ENCODE data around the gene PLEKHO1.
"Not testable (repeated sequence)": the region's sequence is repeated elsewhere in the genome, so short reads cannot be mapped to it uniquely, and the experiment has no call there.

The PLEKHO1 gene

DNA sequence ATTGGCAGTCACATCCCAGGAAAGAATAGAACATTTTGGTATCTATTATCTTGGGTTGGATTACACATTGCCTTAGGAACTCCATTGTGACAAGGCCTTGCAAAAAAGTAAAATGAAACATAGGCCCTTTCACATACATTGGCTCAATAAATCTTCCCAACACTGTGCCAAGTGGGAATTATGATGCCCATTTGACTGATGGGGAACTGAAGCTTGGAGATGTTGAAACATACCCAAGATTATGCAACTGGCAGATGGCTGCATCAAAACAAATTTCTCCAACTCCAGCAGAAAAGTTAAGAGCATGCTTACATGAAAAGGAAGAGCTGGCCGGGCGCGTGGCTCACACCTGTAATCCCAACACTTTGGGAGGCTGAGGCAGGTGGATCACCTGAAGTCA lies 26.9 kb downstream of the PLEKHO1 start:
- no peak for DNase-seq

DNA sequence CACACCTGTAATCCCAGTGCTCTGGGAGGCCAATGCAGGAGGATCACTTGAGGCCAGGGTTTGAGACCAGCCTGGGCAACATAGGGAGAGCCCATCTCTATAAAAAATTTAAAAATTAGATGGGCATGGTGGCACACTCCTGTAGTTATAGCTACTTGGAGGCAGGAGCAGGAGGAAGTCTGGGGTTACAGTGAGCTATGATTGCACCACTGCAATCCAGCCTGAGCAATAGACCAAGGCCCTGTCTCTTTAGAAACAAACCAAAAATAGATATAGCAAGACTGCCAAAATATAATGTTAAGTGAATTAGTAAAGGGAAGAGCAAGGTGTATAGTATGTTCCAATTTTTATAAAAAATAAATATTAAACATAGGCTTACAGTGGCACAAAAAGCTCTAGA lies 28.8 kb downstream of the PLEKHO1 start:
- no peak for DNase-seq

DNA sequence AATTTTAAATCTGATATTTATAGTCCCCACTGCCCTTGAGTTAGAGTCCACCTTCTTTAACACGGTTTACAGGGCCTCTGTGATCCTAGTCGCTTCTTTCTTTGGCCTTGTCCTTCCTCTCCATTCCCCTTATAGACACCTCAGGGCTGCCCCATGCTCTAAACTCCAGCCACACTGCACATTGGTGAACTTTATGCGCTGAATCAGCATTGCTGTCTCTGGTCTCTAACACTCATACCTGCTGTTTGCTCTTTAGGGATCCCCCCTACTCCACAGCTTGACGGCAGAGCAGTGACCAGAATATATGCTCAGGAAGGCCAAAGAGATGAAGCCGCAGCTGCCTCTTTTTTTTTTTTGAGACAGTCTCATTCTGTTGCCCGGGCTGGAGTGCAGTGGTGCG lies 30.2 kb downstream of the PLEKHO1 start:
- no peak for DNase-seq

DNA sequence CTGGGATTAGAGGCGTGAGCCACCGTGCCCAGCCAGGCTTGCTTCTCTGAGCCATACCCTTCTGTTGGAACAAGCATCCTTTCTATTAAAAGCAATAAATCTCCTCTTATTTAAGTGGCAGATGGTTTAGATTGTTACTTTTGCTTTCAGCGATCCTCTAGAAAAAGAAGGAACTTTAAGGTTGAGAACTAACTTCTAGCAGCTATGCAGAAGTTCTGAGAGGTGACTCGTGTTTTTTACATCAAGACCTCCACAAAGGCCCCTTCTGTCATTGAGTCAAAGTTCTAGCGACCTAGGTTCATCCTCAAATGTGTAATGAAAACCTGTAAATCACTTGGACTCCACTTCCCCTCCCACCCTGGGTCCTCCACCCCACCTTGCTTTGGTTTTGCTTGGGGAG lies 30.8 kb downstream of the PLEKHO1 start:
- DNase-seq: no peak

DNA sequence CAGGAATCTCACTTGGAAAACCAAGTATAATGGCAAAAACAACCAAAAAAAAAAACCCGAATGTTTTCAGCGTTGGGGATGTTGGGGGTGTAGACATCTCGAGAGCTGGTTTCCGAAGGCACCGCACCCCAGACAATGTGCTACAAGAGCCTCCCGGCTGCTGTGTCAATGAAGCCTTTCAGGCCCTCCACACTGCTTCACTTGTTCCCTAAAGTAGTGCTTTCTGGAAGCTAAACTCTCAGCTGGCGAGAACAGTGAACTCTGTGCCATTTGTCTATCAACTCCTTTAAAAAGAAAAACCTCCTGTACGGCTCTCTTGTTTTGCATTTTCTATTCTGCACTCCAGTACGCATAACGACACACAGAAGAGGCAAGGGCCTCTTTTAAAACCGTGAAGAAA lies 32.5 kb downstream of the PLEKHO1 start:
- DNase-seq: no peak

DNA sequence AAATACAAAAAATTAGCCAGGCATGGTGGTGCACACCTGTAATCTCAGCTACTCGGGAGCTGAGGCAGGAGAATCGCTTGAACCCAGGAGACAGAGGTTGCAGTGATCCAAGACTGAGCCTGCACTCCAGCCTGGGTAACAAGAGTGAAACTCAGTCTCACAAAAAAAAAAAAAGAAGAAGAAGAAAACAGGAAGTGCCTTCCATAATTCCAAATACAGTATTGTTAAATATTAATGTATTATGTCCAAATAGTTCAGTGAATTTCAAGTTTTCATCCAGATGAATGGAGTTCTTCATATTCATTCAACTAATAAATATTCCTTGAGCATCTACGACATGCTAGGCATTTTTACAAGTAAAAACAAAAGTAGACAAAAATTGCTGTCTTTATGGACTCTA lies 33.3 kb downstream of the PLEKHO1 start:
- DNase-seq: no peak

DNA sequence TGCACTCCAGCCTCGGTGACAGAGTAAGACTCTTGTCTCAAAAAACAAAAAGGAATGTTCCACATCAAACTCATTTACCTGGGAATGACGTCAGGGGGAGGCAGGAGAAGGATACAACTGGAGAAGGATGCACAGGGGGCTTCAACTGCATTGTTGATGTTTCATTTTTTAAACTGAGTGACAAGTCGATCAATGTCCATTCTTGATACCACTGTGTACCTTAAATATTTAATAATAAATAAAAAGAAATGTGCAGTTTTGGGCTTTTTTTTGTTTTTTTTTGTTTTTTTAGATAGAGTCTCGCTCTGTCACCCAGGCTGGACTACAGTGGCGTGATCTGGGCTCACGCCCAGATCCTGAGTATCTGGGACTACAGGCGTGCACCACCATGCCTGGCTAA lies 35.8 kb downstream of the PLEKHO1 start:
- no peak for DNase-seq

DNA sequence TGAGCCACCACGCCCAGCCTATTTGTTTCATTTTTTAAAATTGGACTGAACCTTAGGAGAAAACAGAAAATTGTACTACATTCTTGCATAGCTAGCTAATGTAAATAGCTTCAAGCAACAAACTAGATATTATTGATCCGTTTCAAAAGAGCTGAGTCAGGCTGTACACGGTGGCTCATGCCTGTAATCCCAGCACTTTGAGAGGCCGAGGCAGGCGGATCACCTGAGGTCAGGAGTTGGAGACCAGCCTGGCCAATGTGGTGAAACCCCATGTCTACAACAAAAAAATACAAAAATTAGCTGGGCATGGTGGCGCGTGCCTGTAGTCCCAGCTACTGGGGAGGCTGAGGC lies 36.7 kb downstream of the PLEKHO1 start:
- not testable (repeated sequence) for DNase-seq

DNA sequence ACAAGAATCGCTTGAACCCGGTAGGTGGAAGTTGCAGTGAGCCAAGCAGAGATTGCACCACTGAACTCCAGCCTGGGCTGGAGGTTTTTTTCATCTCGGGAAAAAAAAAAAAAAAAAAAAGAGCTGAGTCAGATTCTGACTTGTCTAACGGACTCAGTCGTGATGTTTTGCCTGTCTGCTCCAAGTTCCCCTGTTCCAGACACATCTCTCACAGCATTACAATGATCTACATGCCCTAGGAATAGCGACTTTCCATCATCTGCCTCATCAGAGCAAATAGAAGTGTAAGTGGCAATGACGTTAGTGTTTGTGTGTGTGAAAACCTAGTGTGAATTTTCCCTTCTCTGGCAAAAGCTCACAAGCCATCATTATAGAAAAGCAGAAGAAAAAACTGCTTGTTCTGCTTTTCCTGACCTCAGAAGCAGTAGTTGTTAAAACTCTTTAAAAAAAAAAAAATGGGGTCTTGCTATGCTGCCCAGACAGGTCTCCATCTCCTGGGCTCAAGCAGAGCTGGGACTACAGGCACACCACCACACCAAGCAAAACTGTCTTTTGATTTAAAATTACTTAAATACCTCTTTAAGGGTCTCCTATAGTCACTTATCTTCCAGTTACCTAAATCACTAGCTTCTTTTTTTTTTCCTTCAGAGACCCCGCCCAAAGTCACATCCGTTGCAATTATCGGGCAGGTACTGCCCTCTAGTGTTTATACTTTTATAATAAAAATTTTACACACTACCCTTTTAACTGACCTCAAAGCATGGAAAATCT lies 37.3 kb downstream of the PLEKHO1 start:
- peak; percentile 25 for DNase-seq

DNA sequence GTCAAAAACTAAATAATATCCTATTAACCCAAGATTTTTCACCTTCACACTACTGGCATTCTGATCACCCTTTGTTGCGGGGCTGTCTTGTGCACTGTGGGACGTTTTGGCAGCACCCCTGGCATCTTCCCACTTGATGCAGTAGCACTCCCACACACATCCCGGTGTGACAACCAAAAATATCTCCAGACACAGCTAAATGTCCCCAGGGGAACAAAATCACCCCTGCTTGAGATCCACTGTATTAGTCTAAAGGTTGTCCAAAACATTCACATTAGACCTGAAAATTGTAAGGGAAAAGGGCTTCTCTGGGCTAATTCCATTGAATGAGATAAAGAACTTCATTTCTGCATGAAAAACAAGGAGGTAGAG lies 37.8 kb downstream of the PLEKHO1 start:
- no peak for DNase-seq

DNA sequence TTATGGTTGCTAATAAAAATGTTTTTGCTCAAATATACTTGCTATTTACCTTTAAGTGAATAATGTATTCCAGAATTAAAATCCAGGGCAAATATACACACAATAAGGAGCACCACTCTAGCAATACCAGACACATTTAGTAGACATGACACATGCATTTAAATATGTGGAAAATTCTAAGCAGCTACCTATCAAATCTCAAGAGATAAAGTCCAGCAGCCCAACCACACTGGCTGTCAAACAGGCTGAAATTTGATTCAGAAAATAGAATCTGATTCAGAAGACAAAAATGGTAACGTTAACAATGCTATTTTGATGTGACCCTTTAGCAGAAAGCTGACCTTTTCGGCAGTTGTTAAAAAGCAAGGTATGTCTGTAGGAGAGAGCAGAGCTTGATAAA lies 42.3 kb downstream of the PLEKHO1 start:
- no peak for DNase-seq

DNA sequence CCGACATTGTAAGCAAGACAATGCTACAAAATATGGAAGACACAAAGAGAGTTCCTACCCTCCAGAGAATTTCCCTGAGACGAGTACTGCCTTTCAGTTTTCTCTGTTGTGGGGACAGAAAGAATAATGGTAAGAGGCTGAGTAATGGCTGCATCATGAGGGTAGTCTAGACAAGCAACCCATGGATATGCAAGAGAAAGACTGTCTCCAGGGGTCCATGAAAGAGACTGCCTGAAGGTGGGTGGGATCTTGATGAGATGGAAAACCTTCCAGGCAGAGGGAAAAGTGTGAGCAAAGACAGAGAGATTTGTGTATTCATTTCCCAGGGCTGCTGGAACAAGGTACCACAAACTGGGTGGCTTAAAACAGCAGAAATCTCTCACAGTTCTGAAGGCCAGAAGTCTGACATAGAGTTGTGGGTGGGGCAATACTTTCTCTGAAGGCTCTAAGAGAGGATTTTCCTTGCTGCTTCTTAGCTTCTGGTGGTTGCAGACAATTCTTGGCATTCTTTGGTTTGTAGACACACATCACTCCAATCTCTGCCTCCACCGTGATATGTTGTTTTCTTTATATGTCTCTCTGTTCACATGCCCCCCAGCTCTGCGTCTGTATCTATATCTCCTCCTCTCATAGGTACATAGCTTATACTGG lies 44.8 kb downstream of the PLEKHO1 start:
- DNase-seq: no peak

DNA sequence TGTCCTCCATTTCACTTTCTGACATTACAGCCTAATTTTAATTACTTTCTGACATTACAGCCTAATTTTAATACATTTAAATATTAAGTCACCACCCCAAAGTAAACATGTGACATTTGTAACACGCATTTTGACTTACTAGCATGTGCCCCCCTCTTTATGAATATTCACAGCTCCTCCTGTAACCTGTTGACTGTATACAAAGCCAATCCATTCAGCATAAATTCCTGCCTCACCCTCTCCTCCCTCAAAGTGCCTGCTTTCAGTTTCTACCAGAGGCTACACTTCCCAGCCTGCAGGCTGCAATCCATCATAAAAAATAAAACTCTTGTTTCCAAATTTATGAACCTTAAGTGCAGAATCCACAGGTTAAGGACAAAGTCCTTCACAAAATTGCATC lies 46.7 kb downstream of the PLEKHO1 start:
- no peak for DNase-seq

DNA sequence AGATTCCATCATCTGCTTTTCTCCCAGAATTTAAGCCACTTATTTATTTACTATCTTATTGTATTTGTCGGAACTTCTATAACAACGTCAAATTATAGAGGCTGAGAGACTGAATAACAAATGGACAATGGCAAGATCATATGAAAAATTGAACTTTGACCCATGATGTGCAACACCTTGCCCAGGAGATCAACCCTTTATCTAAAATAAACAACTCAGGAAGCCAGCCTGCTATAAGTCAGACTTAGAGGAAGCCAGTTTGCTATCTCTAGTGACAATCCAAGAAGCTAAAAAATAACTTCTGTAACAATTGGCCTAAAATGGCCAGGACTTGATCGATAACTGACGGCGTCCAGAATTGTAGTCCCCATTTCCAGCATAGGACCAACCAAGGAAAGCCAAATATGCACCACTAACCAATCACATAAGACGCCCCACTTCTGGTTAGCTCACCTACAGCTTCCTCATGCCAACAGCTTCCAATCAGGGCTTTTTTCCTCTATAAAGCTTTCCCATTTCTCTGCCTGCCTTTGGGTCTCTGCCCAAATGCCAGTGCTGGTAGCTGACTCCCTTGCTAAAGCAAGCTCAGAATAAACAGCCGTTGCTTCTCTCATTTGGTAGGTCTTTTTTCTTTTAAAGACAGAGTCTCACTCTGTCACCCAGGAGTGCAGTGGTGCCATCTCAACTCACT lies 57.7 kb downstream of the PLEKHO1 start:
- no peak for DNase-seq

DNA sequence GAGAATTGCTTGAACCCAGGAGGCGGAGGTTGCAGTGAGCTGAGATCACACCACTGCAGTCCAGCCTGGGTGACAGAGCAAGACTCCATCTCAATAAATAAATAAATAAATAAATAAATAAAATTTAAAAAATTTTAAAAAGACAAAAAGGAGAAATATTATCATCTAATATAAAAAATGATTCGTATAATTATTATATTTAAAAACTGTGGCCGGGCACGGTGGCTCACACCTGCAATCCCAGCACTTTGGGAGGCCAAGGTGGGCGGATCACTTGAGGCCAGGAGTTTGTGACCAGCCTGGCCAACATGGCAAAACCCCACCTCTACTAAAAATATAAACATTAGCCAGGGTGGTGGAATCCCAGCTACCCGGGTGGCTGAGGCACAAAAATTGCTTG lies 58.7 kb downstream of the PLEKHO1 start:
- DNase-seq: not testable (repeated sequence)

All from CD4-positive, alpha-beta T cell treated with Interferon gamma for 1 hour (primary cell).